K562 (cell line): Measurements from ENCODE around the gene EFNB3. TPM values are rescaled to one million over a fixed set of nuclear protein-coding genes. Genes with fewer than 3 reads are reported as not detected.
A peak's percentile ranks its signal among the peaks of the same experiment; 100 is the strongest.

Source experiments
- BHLHE40 ChIP-seq: IDR thresholded peaks from 2 replicates; pipeline ENCODE4 v1.6.1; 2011; ENCODE audit warnings: low read length, improper control_type of control experiment
- CAMTA2 ChIP-seq: fragments of 250-450 bp; sonication (Bioruptor Pico); conservative IDR thresholded peaks from 2 replicates; pipeline ENCODE4 v1.5.1; 2022
- CREB3L1 ChIP-seq: fragments of 450-650 bp; IDR thresholded peaks from 2 replicates; pipeline ENCODE4 v1.6.1; 2014; ENCODE audit warnings: low read depth, mild to moderate bottlenecking, moderate library complexity, borderline replicate concordance
- ELF4 ChIP-seq: fragments of 450-650 bp; formaldehyde crosslinking; IDR thresholded peaks from 2 replicates; pipeline ENCODE4 v1.4.0; 2022; ENCODE audit warnings: missing genetic modification characterization
- ETS1 ChIP-seq: conservative IDR thresholded peaks from 2 replicates; pipeline ENCODE4 v1.6.1; 2011; ENCODE audit warnings: low read depth, mild to moderate bottlenecking, low read length; ENCODE audit not compliant: control insufficient read depth
- FOS ChIP-seq: IDR thresholded peaks from 3 replicates; pipeline ENCODE4 v1.6.1; 2011; ENCODE audit not compliant: insufficient read length; ENCODE audit errors: extremely low read depth
- LCOR ChIP-seq: sonication (generic); formaldehyde crosslinking; IDR thresholded peaks from 2 replicates; pipeline ENCODE4 v1.8.0; 2022; ENCODE audit warnings: mild to moderate bottlenecking, missing genetic modification reagents
- MECOM ChIP-seq: fragments of 250-450 bp; sonication (Bioruptor Pico); IDR thresholded peaks from 2 replicates; pipeline ENCODE4 v1.8.0; 2022; ENCODE audit warnings: inconsistent platforms
- SNIP1 ChIP-seq: fragments of 450-650 bp; IDR thresholded peaks from 2 replicates; pipeline ENCODE4 v1.7.1; 2017; ENCODE audit warnings: low read depth, mild to moderate bottlenecking
- TBP ChIP-seq: optimal IDR thresholded peaks from 2 replicates; pipeline ENCODE3; 2011; ENCODE audit warnings: low read depth, low read length, improper control_type of control experiment
- THAP12 ChIP-seq: fragments of 250-450 bp; sonication (Bioruptor Pico); IDR thresholded peaks from 2 replicates; pipeline ENCODE4 v1.9.0; 2021; ENCODE audit warnings: mild to moderate bottlenecking, inconsistent platforms
- ZBTB17 ChIP-seq: fragments of 450-650 bp; formaldehyde crosslinking; IDR thresholded peaks from 2 replicates; pipeline ENCODE4 v1.4.0; 2020; ENCODE audit warnings: mild to moderate bottlenecking
- ZEB2 ChIP-seq: fragments of 450-650 bp; IDR thresholded peaks from 2 replicates; pipeline ENCODE4 v1.6.1; 2016
- ZNF407 ChIP-seq: fragments of 450-650 bp; IDR thresholded peaks from 2 replicates; pipeline ENCODE4 v1.6.1; 2016; ENCODE audit warnings: low read depth
- ZNF584 ChIP-seq: fragments of 200-800 bp; sonication (Bioruptor generic); IDR thresholded peaks from 2 replicates; pipeline ENCODE4 v1.6.1; 2016; ENCODE audit warnings: low read depth, mild to moderate bottlenecking, missing genetic modification characterization, missing compliant biosample characterization
- polyA plus RNA-seq, 8 experiments: library from polyadenylated mRNA; depleted of rRNA in 4 of 8; stranded (reverse) in 5 of 8; unstranded in 3 of 8; fragments of >200 nt; fragmentation: Nextera tagmentation in 2 of 8; fragmentation: Illumina TruSeq in 1 of 8; extraction: Ambion mirVana in 2 of 8; extraction: Trizol in 1 of 8; gene quantifications; 2 replicates each; pipeline versions ENCODE4 v1.2.1 to v1.2.3, GENCODE V29; 2011 to 2014; ENCODE audit warnings: inconsistent platforms in 1 of 8, missing spikeins in 1 of 8
- total RNA-seq, 7 experiments: library from RNA; depleted of rRNA in 6 of 7; stranded (reverse); fragments of >200 nt in 6 of 7; fragmentation: Illumina TruSeq in 2 of 7; extraction: Trizol in 2 of 7; gene quantifications; 2 replicates each; pipeline versions ENCODE4 v1.2.1 to v1.2.3, GENCODE V29; 2011 to 2021; ENCODE audit warnings: low replicate concordance in 1 of 7

Gene EFNB3
- total and polyA plus RNA-seq, 9 of the 15 experiments (the other 6 are each of a cell fraction or from before 2014, with no cell fraction given), result not detected

GRCh38 chr17:7687908-7688807 lies 16.8 kb upstream of the EFNB3 start, which contains the start of gene WRAP53 (continued):
- TF ChIP-seq ELF4 (CRISPR knock-in tag), result no peak
- TF ChIP-seq TBP, result no peak
- TF ChIP-seq ETS1, result peak; percentile 93; the same call in 1 of the 2 replicates
- TF ChIP-seq CREB3L1, result peak; percentile 59; the same call in 1 of the 2 replicates
- no peak for TF ChIP-seq BHLHE40
- no peak for TF ChIP-seq ZBTB17
- no peak for TF ChIP-seq ZNF407
- TF ChIP-seq CAMTA2 (CRISPR knock-in tag), result no peak
- TF ChIP-seq ZEB2, result no peak
- no peak for TF ChIP-seq FOS
- TF ChIP-seq LCOR (CRISPR knock-in tag), result no peak
- no peak for TF ChIP-seq MECOM
- TF ChIP-seq SNIP1, result no peak
- no peak for TF ChIP-seq THAP12 (CRISPR knock-in tag)
- no peak for TF ChIP-seq ZNF584
